Right lobe of liver (tissue), 4 donors: ENCODE data around the gene ASB15.
"Not testable (repeated sequence)": the region's sequence is repeated elsewhere in the genome, so short reads cannot be mapped to it uniquely, and the experiment has no call there.

Experiments
- POLR2A ChIP-seq: fragments of 450-650 bp; IDR thresholded peaks from one replicate; pipeline ENCODE4 v1.6.1; 2017; ENCODE audit warnings: antibody characterized with exemption, mild to moderate bottlenecking
- TF ChIP-seq, protein P1 (sequence below), 4 donors: fragments of 200-600 bp in 3 of 4; fragments of 450-650 bp in 1 of 4; IDR thresholded peaks; one replicate each; pipeline versions ENCODE4 v1.5.1 to v1.8.0; 2016 to 2022; ENCODE audit warnings: antibody characterized with exemption in 4 of 4, mild to moderate bottlenecking in 2 of 4
- donor health status: DM: no; HTN: no; CAD: no.
- donor health status: DM: no; HTN: no; CAD: no.
- donor health status: DM: no; HTN: yes; CAD: no.

GRCh38 chr7:123552134-123552533 lies 49.5 kb upstream of the ASB15 start:
- TF ChIP-seq, protein P1, sequence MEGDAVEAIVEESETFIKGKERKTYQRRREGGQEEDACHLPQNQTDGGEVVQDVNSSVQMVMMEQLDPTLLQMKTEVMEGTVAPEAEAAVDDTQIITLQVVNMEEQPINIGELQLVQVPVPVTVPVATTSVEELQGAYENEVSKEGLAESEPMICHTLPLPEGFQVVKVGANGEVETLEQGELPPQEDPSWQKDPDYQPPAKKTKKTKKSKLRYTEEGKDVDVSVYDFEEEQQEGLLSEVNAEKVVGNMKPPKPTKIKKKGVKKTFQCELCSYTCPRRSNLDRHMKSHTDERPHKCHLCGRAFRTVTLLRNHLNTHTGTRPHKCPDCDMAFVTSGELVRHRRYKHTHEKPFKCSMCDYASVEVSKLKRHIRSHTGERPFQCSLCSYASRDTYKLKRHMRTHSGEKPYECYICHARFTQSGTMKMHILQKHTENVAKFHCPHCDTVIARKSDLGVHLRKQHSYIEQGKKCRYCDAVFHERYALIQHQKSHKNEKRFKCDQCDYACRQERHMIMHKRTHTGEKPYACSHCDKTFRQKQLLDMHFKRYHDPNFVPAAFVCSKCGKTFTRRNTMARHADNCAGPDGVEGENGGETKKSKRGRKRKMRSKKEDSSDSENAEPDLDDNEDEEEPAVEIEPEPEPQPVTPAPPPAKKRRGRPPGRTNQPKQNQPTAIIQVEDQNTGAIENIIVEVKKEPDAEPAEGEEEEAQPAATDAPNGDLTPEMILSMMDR (IDR thresholded peaks at IDR 0.05), result not testable (repeated sequence)
- TF ChIP-seq POLR2A, result not testable (repeated sequence)
